Measurements from ENCODE around the gene CHN2. TPM values are rescaled to one million over a fixed set of nuclear protein-coding genes. Genes with fewer than 3 reads are reported as not detected.
"Not testable (repeated sequence)": the region's sequence is repeated elsewhere in the genome, so short reads cannot be mapped to it uniquely, and the experiment has no call there.

The CHN2 gene
- total RNA-seq, 2 experiments from 2014 or later = 10.1 to 12.6 TPM

DNA sequence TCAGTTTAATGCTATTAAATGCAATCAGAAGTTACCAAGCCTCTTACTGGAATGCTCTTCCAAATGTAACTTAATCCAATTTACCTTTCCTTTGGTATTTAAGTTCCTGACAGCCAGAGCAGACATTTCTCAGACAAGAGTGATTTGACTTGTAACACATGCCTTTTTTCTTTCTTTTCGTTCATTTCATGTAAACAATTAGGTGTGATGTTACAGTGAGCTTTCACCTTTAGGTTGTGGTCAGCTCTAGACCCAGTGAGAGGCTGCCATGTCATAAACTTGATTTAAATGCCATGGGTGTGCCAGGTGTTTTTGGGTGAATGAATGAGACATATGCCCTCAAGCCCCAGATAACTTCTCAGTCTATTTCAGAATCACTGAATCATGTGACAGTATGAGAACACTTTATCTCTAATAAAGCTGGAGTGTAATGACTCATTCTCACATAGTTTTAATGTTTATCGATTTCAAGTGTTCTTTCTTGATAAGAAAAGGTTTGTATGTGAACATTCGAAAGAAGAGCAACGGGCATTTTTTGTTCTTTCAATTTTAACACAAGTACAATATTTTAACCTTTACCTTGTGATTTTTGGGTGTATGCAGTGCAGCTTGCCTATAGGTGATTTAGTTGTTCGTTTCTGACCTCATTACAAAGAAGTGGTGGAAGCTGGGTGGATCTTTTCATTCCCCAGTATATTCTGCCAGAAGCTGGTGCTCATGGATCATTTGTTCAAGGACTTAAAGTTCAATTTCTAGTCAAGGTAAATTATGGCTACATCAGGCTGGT, 61.5 kb downstream of the CHN2 start:
- Mint-ChIP-seq H3K36me3 (peaks cover 2% of the 10 kb centered on the region), H3K27me3 (peaks cover 2% of the 10 kb centered on the region), H3K4me3 (no peak overlapping the region), H3K27ac (no peak overlapping the region), H3K4me1 (peaks cover 2% of the 10 kb centered on the region), H3K9me3 (ENCODE audit: low read depth) (peaks cover 3% of the 10 kb centered on the region)
- ATAC-seq (no peak), DNase-seq (no peak)
- CTCF ChIA-PET = interaction anchor here (0.6 to 1.5 kb wide), 2 partner anchors 66 to 81 kb away, joined by 3 read pairs; no protein-coding TSS in a partner anchor

DNA sequence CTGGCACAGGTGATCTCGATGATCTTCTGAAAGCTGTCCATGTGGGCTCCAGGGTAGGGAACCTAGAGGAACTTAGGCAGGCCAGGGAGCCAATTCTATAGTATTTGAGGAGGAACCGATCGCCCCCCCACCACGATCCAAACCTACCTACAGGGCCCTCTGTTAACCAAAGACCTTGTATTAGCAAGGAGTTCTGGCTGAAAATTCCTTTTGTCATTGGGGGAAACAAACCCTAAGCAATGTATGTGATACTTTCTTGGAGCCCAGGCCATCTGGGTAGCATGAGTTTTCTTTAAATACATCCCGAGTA, 62.1 kb downstream of the CHN2 start:
- Mint-ChIP-seq H3K27me3 (peaks cover 2% of the 10 kb centered on the region), H3K36me3 (peaks cover 2% of the 10 kb centered on the region), H3K9me3 (ENCODE audit: low read depth) (peaks cover 3% of the 10 kb centered on the region), H3K4me1 (peaks cover 2% of the 10 kb centered on the region), H3K4me3 (no peak overlapping the region), H3K27ac (no peak overlapping the region)
- CTCF ChIA-PET = interaction anchor here (0.6 to 1.5 kb wide), 2 partner anchors 67 to 80 kb away, joined by 3 read pairs; no protein-coding TSS in a partner anchor
- DNase-seq (no peak), ATAC-seq (no peak)

DNA sequence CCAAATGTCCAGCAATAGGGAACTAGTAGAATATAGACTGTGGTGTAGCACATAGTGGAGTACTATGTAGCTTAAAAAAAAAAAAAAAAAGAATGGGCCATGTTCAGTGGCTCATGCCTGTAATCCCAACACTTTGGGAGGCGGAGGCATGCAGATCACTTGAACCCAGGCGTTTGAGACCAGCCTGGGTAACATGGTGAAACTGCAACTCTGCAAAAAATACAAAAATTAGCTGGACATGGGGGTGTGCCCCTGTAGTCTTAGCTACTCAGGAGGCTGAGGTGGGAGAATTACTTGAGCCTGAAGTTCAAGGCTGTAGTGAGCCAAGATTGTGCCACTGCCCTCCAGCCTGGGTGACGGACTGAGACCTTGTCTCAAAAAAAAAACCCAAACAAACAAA, 64.4 kb downstream of the CHN2 start:
- ATAC-seq = no peak
- Mint-ChIP-seq H3K9me3 (ENCODE audit: low read depth) (peaks cover 6% of the 10 kb centered on the region), H3K36me3 (peaks cover 4% of the 10 kb centered on the region), H3K4me3 (no peak overlapping the region), H3K4me1 (peaks cover 5% of the 10 kb centered on the region), H3K27ac (no peak overlapping the region), H3K27me3 (peaks cover 2% of the 10 kb centered on the region)
- DNase-seq = no peak
- CTCF ChIA-PET = no interaction called here

DNA sequence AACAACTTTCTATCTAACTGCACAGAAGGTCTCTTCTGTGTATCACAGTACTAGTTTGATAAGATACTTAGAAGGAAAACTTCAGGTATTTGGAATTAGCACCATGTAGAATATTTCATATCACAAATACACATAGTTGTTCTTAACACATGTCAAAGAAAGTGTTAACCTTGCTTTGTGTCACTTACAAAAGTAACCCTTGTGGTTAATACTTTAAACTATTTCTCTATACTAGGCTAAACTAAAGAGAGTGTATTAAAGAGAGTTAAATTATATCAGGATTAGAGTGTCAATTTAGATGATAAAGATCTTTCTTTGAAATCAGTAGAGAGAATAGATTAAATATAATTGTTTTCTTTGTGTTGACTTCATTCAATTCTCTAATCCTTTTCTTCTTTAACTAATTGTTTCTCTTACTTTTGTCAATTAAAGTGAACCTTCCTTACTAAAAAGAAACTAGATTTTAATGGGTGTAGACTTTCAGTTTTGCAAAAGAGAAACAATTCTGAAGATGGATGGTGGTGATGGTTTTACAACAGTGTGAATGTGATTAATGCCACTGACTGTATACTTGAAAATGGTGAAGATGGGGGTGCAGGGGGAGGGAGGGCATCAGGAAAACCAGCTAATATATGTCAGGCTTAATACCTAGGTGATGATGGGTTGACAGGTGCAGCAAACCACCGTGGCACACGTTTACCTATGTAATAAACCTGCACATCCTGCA, 67.8 kb downstream of the CHN2 start:
- CTCF ChIA-PET = no interaction called here
- Mint-ChIP-seq H3K27me3 (no peaks in the 10 kb centered on the region), H3K36me3 (peaks cover 18% of the 10 kb centered on the region), H3K4me3 (no peak overlapping the region), H3K27ac (no peak overlapping the region), H3K4me1 (peaks cover 21% of the 10 kb centered on the region), H3K9me3 (ENCODE audit: low read depth) (peaks cover 6% of the 10 kb centered on the region)
- DNase-seq (no peak), ATAC-seq (no peak)

DNA sequence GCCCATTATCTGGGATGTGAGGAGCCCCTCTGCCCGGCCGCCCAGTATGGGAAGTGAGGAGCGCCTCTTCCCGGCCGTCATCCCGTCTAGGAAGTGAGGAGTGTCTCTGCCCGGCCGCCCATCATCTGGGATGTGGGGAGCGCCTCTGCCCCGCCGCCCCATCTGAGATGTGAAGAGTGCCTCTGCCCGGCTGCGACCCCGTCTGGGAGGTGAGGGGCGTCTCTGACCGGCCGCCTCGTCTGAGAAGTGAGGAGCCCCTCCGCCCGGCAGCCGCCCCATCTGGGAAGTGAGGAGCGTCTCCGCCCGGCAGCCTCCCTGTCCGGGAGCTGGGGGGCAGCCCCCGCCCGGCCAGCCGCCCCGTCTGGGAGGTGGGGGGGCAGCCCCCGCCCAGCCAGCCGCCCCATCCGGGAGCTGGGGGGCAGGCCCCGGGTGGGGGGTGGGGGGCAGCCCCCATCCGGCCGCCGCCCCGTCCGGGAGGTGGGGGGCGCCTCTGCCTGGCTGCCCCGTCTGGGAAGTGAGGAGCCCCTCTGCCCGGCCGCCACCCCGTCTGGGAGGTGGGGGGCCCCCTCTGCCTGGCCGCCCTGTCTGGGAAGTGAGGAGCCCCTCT, 69.1 kb downstream of the CHN2 start:
- ATAC-seq; H3K4me3 Mint-ChIP-seq; H3K9me3 Mint-ChIP-seq (ENCODE audit: low read depth); DNase-seq; CTCF ChIA-PET; H3K27me3 Mint-ChIP-seq; H3K27ac Mint-ChIP-seq: not testable (repeated sequence)
- H3K36me3 Mint-ChIP-seq = peaks cover 17% of the 10 kb centered on the region
- peaks cover 21% of the 10 kb centered on the region for H3K4me1 Mint-ChIP-seq

DNA sequence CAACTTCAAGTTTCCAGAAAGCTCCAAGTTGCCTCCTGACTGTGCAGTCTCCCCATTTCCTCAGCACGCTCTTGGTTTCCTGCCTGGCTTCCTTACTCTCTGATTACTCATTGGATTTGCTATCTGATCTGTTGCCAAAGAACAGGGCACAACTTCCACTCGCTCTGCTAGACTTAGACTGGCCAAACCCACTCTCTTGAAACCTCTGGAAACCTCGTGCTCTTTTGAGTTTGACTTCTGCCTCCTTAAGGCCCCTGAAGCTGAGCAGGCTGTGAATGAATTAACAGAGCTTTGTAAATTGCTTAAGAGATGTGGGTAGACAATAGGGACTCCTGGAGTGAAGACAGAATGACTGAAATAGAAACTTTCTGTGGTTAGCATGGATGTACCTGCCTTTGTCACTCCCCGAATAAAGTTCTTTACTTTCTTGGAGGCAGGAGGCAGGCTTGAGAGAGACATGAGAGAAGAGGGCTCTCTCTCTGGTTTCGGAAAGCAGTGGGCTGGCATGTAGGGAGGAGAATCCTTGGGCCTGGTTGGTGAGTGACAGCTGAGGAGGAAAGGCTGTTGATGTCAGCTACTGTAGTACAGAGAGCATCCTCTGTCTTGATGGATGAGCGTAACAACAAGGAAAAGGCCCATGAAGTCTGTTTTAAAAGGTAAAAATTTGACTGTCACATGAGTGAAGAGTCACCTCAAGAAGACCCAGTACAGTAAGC, 70.8 kb downstream of the CHN2 start:
- DNase-seq (no peak), ATAC-seq (peak; percentile 85)
- H3K4me1 Mint-ChIP-seq = peaks cover 30% of the 10 kb centered on the region
- CTCF ChIA-PET = no interaction called here
- peaks cover 22% of the 10 kb centered on the region for H3K36me3 Mint-ChIP-seq
- H3K4me3 Mint-ChIP-seq = no peak overlapping the region
- peak overlapping the region; percentile 7 for H3K27ac Mint-ChIP-seq
- H3K27me3 Mint-ChIP-seq = no peaks in the 10 kb centered on the region
- peaks cover 8% of the 10 kb centered on the region for H3K9me3 Mint-ChIP-seq (ENCODE audit: low read depth)

DNA sequence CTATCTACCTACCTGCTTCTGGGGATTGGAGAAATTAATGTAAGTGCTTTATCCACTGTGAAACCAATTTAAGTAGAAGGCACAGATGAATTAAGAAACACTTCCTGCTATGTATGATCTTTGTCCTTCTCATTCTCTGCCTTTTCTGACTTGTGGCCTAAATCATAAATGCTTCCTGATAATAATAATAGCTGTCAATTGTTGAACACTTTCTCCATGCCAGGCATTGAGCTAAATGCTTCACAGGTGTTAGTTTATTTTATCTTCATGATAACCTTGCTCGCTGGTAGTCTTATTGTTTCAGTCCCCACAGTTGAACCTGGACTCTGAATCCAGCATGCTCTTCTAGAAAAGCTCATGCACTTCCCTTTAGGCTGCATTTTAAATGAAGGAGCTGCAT, 75.4 kb downstream of the CHN2 start:
- ATAC-seq = no peak
- peaks cover 14% of the 10 kb centered on the region for H3K36me3 Mint-ChIP-seq
- peaks cover 8% of the 10 kb centered on the region for H3K27me3 Mint-ChIP-seq
- H3K4me1 Mint-ChIP-seq = peaks cover 57% of the 10 kb centered on the region
- no peak for DNase-seq
- peaks cover 5% of the 10 kb centered on the region for H3K9me3 Mint-ChIP-seq (ENCODE audit: low read depth)
- CTCF ChIA-PET = interaction anchor here (0.6 kb wide), 1 partner anchor 12 kb away, joined by 3 read pairs; no protein-coding TSS in a partner anchor
- H3K4me3 Mint-ChIP-seq = no peak overlapping the region
- no peak overlapping the region for H3K27ac Mint-ChIP-seq

DNA sequence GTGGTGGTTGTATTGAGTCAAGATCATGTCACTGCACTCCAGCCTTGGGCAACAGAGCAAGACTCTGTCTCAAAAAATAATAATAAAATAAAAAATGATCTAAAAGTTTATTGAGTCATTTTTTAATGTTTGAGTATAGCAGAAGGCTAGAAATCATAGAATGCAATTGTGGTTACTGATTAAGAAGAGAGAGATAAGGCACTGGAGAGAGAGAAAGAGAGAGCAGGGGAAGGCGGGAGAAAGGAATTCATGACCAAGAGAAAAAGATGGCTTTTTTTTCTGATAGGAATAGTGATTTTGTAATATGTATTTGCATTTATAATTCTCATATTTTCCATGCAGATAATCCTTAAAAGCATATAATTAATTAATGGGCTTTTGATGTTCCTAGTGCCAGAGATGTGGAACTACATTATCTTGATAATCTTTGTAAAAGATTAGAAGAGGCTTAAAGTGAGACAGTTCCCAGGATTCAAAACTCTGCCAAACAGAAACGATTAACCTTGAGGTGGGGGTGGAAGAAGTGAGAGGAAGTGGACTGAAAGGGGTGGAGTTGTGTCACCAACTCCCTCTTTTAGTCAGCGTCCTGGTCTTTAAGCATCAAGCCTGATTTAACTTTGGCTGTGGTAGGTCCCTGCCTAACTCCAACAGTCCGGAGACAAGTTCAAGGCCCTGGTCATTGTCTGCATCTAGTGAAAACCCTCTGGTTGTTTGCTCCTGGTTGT, 76.2 kb downstream of the CHN2 start:
- H3K27ac Mint-ChIP-seq = peak overlapping the region; percentile 57
- DNase-seq (peak; percentile 62), ATAC-seq (peak; percentile 93)
- peaks cover 52% of the 10 kb centered on the region for H3K4me1 Mint-ChIP-seq
- peaks cover 2% of the 10 kb centered on the region for H3K9me3 Mint-ChIP-seq (ENCODE audit: low read depth)
- H3K4me3 Mint-ChIP-seq = peak overlapping the region; percentile 12
- peaks cover 8% of the 10 kb centered on the region for H3K27me3 Mint-ChIP-seq
- CTCF ChIA-PET = interaction anchor here (0.6 kb wide), 1 partner anchor 11 kb away, joined by 3 read pairs; no protein-coding TSS in a partner anchor
- H3K36me3 Mint-ChIP-seq = peaks cover 6% of the 10 kb centered on the region

DNA sequence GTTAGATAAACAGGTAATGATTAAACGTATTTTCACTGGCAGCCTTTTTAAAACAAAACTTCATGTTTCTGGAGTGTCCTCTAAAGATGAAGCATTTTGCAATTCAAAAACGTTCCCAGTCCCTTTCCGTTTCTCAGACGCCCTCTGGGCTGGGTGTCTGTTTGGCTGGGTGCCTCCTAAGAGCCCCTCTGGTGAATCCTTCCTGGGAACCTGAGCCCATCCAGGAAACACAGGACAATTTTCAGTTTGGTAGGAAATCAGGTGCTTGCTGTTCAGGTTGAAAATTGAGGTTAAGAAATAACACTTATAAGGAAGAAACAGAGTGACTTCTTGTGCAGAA, 76.7 kb downstream of the CHN2 start:
- H3K9me3 Mint-ChIP-seq (ENCODE audit: low read depth) = peaks cover 2% of the 10 kb centered on the region
- H3K27me3 Mint-ChIP-seq = peaks cover 10% of the 10 kb centered on the region
- H3K27ac Mint-ChIP-seq = peak overlapping the region; percentile 57
- CTCF ChIA-PET = interaction anchor here (1.1 to 1.3 kb wide), 2 partner anchors 10 to 15 kb away, joined by 3 read pairs; no protein-coding TSS in a partner anchor
- ATAC-seq (no peak), DNase-seq (no peak)
- peaks cover 52% of the 10 kb centered on the region for H3K4me1 Mint-ChIP-seq
- peaks cover 5% of the 10 kb centered on the region for H3K36me3 Mint-ChIP-seq
- H3K4me3 Mint-ChIP-seq = peak overlapping the region; percentile 12

DNA sequence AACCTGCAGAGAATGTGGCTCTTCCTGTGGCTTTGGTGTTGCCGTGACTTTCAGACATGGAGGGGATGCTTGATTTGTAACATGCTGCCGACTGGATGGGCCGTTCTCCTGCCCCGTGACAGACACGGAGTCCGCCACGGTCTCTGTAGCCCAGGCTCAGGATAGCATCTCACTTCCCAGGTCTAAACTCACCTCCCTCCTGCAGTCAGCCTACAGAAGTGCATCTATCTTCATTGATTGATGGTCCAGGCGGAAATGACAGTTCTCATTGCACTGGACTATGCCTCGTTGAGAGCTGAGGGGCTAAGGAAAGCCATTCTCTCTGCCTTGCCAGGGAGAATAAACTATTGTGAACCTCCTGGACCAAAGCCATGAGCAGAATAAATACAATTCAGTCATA, 77.5 kb downstream of the CHN2 start:
- no peak for ATAC-seq
- peaks cover 2% of the 10 kb centered on the region for H3K9me3 Mint-ChIP-seq (ENCODE audit: low read depth)
- H3K36me3 Mint-ChIP-seq = peaks cover 5% of the 10 kb centered on the region
- CTCF ChIA-PET = interaction anchor here (1.1 to 1.3 kb wide), 2 partner anchors 11 to 14 kb away, joined by 3 read pairs; no protein-coding TSS in a partner anchor
- H3K4me1 Mint-ChIP-seq = peaks cover 60% of the 10 kb centered on the region
- H3K4me3 Mint-ChIP-seq = no peak overlapping the region
- DNase-seq = no peak
- H3K27ac Mint-ChIP-seq = no peak overlapping the region
- H3K27me3 Mint-ChIP-seq = peaks cover 10% of the 10 kb centered on the region

DNA sequence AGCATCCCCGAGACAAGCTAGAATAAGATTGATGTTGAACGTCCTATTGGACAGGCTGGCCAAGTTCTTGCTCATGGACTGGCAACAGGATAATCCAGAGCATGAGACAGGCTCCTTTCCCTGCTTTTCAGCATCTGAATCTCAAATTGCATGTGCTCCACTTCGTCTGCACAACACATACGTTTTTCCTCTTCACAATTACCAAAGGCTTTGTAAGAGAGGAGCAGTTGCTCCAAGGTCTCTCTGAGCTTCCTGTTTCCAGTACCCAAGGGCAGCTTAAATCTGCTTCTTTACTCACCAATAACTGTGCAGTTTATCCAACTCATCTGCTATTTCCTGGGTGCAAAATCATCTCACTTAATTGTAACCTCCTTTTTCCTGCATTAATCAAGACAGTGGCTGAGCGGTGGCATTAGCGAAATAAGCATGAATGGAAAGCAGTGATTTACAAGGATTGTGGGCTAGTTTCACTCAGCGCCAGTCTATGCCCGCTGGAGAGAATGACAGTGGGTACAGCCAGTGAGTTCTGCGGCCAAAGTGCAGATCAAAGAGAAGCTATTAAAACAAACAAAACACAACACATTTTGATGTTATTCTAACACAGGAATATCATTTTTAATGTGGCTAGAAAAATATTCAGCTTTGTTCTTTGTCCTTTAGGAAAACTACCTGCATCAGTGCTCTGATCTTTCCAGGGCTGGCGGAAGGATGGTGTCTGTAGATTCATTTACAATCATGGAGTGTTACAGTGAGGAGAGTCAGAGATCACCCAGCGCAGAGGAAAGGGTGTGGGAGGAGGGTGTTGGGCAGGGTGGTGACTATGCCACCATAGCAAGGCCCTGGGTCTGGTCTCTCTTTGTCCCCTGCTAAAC, 79.8 kb downstream of the CHN2 start:
- ATAC-seq = no peak
- Mint-ChIP-seq H3K4me3 (no peak overlapping the region), H3K4me1 (peaks cover 71% of the 10 kb centered on the region), H3K36me3 (peaks cover under 1% of the 10 kb centered on the region), H3K9me3 (ENCODE audit: low read depth) (no peaks in the 10 kb centered on the region), H3K27me3 (peaks cover 11% of the 10 kb centered on the region), H3K27ac (no peak overlapping the region)
- CTCF ChIA-PET = no interaction called here
- DNase-seq = no peak

DNA sequence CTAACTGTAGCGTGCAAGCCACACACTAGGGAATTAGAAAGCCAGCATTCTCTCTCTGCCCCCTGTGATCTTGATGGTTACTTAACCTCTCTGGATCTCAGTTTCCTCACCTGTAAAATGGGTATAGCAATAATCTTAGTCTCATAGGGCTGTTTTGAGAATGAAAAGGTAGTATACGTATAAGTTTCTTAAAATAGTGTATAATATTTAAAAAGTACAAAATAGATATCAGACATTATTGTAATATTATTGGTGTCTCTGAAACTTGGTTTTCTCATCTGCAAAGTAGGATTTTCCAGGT, 80.4 kb downstream of the CHN2 start:
- H3K36me3 Mint-ChIP-seq = no peaks in the 10 kb centered on the region
- CTCF ChIA-PET = no interaction called here
- ATAC-seq (no peak), DNase-seq (no peak)
- peaks cover 16% of the 10 kb centered on the region for H3K27me3 Mint-ChIP-seq
- H3K4me3 Mint-ChIP-seq = no peak overlapping the region
- H3K27ac Mint-ChIP-seq = no peak overlapping the region
- no peaks in the 10 kb centered on the region for H3K9me3 Mint-ChIP-seq (ENCODE audit: low read depth)
- H3K4me1 Mint-ChIP-seq = peaks cover 73% of the 10 kb centered on the region

Measured in activated CD8-positive, alpha-beta memory T cell treated with anti-CD3 and anti-CD28 coated beads, Interleukin-2, amount 10 ng/mL, durations not matched to agents 7 days and 5 days (primary cell).